Subcutaneous adipose tissue (tissue), 4 donors: Measurements from ENCODE around the gene TAF6L. TPM values are rescaled to one million over a fixed set of nuclear protein-coding genes. Genes with fewer than 3 reads are reported as not detected.

ENCODE experiments used
- CTCF ChIP-seq: fragments of 450-650 bp; IDR thresholded peaks from one replicate; pipeline ENCODE4 v1.5.1; 2016; ENCODE audit warnings: low read depth, mild to moderate bottlenecking, control low read depth, antibody characterized with exemption, moderate library complexity
- total RNA-seq, 4 donors: library from RNA; depleted of rRNA; stranded (reverse); fragments of >200 nt; gene quantifications; one replicate each; pipeline ENCODE4 v1.1.0, GENCODE V29; 2016

Gene TAF6L
- total RNA-seq, 4 donors from 2014 or later = 12.1 to 25.8 (median 15.6) TPM

GRCh38 chr11:62774407-62774806, 3.2 kb downstream of the TAF6L start:
- no peak for TF ChIP-seq CTCF

- no peak for TF ChIP-seq CTCF
These were observed 4.5 kb downstream of the TAF6L start for GRCh38 chr11:62775646-62776045.

GRCh38 chr11:62777389-62777788, 6.2 kb downstream of the TAF6L start:
- TF ChIP-seq CTCF = no peak

GRCh38 chr11:62778441-62778840, 7.2 kb downstream of the TAF6L start:
- TF ChIP-seq CTCF = no peak

GRCh38 chr11:62782753-62783152, 11.6 kb downstream of the TAF6L start:
- TF ChIP-seq CTCF = no peak

- TF ChIP-seq CTCF = no peak
These were observed 15.3 kb downstream of the TAF6L start for GRCh38 chr11:62786318-62787004.

- no peak for TF ChIP-seq CTCF
These were observed 16.0 kb downstream of the TAF6L start, which contains the start of gene TMEM179B for GRCh38 chr11:62787005-62787759. Gene TMEM179B, plus strand, starts transcription at chr11:62787402. Its CDS starts 30 bp downstream, at chr11:62787432.
